IPS-18a (cell line): ENCODE results near the gene CDKL5.

ENCODE experiments used
- H3K27ac ChIP-seq: one replicate; pipeline ENCODE4 v1.5.1; 2013; ENCODE audit warnings: low read length
- H3K27me3 ChIP-seq: one replicate; pipeline ENCODE4 v1.6.1; 2013; ENCODE audit warnings: mild to moderate bottlenecking, low read length; ENCODE audit not compliant: control insufficient read depth, insufficient read depth
- H3K36me3 ChIP-seq: one replicate; pipeline ENCODE4 v1.6.1; 2013; ENCODE audit warnings: low read depth, low read length; ENCODE audit not compliant: control insufficient read depth
- H3K4me1 ChIP-seq: one replicate; pipeline ENCODE4 v1.6.1; 2013; ENCODE audit warnings: low read depth, low read length; ENCODE audit not compliant: control insufficient read depth
- H3K4me3 ChIP-seq: one replicate; pipeline ENCODE4 v1.5.1; 2013; ENCODE audit warnings: low read length
- H3K9ac ChIP-seq: one replicate; pipeline ENCODE4 v1.6.1; 2013; ENCODE audit warnings: mild to moderate bottlenecking, low read length, moderate library complexity
- H3K9me3 ChIP-seq: one replicate; pipeline ENCODE4 v1.6.1; 2013; ENCODE audit warnings: low read depth, low read length; ENCODE audit not compliant: control insufficient read depth

Gene CDKL5

DNA sequence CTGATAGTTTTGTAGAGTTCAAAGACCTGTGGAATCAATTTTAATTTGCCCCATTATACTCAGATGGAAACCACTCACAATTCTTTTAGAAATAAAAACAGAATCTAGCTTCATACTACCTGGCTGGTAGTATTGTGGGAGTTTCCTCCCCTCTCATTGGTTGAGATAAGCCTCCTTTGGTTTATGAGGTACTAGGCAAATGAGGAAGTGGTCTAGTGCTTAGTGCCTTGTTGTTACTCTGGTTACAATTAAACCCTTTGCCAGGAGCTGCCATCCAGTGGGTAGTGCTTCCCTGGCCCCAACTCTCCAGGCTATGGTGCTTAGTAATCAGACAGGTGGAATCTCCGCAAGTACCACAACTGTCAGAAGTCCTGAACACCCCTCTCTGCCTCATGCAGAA, 118.3 kb downstream of the CDKL5 start:
- Histone ChIP-seq H3K9me3 (peaks cover 17% of the 10 kb centered on the region), H3K27ac (no peak overlapping the region), H3K4me3 (no peak overlapping the region), H3K27me3 (no peaks in the 10 kb centered on the region), H3K9ac (no peak overlapping the region), H3K36me3 (no peaks in the 10 kb centered on the region), H3K4me1 (no peaks in the 10 kb centered on the region)

DNA sequence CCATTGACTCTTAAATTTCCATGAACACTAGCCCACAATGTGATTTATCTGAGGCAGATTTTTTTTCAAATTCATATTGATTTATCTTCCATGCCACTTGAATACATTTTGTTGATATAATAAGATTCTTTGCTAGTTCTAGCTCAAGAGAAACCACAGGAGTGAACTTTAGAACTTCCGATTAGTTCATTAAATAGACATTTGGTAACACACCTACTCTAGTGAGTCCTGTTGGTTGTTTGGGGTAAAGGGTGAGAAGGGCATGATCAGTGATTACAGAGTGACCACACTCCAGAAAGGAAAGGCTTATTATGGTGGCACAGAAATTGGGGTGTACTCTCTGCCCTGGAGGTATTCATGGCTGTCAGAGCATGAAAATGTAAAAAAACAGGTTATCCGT, 120.4 kb downstream of the CDKL5 start:
- H3K27me3 ChIP-seq, result no peaks in the 10 kb centered on the region
- H3K4me3 ChIP-seq, result no peak overlapping the region
- no peak overlapping the region for H3K27ac ChIP-seq
- H3K9me3 ChIP-seq, result peaks cover 17% of the 10 kb centered on the region
- H3K4me1 ChIP-seq, result peaks cover 8% of the 10 kb centered on the region
- no peaks in the 10 kb centered on the region for H3K36me3 ChIP-seq
- no peak overlapping the region for H3K9ac ChIP-seq

DNA sequence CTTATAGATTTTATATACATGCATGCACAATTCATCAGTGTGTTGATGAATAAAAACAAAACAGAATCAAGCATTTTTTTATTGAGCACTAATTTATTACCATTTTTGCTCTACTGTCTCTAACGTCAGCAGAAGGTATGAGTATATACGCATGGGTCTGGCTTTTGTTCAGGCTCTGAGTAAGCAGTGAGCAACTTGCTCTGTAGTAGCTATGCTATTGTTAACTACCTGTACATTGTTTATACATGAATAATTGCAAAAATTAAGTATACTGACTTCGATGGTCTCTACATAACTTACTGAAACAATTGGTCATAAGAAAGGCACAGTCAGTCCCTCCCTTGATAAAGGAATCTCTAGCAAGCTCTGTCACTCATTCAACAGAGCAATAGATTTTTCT, 123.6 kb downstream of the CDKL5 start:
- Histone ChIP-seq H3K4me1 (peaks cover 8% of the 10 kb centered on the region), H3K4me3 (no peak overlapping the region), H3K9ac (no peak overlapping the region), H3K36me3 (no peaks in the 10 kb centered on the region), H3K27me3 (no peaks in the 10 kb centered on the region), H3K27ac (no peak overlapping the region), H3K9me3 (peaks cover 8% of the 10 kb centered on the region)

DNA sequence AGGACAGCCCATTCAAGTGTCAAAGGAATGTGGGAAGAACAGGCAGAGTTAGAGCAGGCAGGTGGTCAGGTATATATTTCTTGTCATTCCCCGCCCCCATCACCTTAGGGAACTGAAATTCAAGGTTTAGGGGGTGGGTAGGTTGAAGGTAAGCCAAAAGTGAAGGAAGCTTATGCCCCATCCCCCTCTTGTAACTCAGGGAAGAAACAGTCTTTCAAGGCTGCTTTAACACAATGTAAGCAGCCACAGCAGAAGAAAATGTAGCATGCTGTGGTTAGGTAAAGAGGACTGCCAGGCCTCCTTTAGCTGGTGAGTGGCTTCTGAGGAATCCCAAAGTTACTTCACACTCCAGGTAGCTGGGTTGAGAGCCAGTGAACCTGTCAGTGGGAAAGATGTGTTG, 124.2 kb downstream of the CDKL5 start:
- Histone ChIP-seq H3K4me3 (no peak overlapping the region), H3K36me3 (no peaks in the 10 kb centered on the region), H3K4me1 (peaks cover 8% of the 10 kb centered on the region), H3K27me3 (no peaks in the 10 kb centered on the region), H3K27ac (no peak overlapping the region), H3K9ac (no peak overlapping the region), H3K9me3 (peaks cover 6% of the 10 kb centered on the region)

DNA sequence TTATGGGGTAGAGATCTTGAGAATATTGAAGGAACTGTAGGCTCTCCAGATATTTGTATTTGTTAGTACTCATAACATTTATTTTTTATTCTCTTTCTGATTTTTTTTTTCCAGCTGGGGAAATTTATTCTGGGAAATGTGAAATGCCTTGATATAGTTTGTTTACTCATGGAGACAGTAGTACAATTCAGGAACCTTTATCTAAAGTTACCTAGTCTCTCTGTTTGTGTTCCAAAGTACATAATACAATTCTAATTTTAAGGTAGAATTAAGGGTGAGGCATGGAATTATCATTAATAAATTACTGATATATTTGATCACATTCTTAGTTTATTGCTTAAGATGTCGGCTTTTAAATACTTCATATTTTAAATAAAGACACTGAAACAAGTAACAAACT, 132.5 kb downstream of the CDKL5 start:
- Histone ChIP-seq H3K4me1 (no peaks in the 10 kb centered on the region), H3K36me3 (no peaks in the 10 kb centered on the region), H3K9me3 (peaks cover 10% of the 10 kb centered on the region), H3K9ac (no peak overlapping the region), H3K4me3 (no peak overlapping the region), H3K27ac (no peak overlapping the region), H3K27me3 (no peaks in the 10 kb centered on the region)

DNA sequence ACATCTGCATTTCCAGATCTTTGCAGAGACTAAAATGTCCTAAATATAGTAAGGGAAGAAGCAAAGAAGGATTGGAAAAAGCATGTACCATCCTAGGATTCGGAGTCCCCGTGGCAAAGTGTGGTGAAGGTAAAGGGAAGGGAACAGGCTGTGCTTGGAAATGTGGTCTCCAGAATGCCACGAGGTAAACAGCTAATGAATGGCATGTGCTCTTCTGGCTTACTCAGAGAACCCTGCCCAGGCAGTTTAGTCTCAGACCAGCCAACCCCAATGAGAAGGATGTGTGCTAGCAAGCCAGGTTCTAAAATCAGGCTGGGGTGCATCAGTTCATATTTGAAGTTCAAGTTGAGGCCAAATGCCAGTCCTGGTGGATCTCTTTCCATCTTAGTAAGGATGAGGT, 133.4 kb downstream of the CDKL5 start:
- H3K27me3 ChIP-seq, result no peaks in the 10 kb centered on the region
- no peak overlapping the region for H3K27ac ChIP-seq
- H3K9ac ChIP-seq, result no peak overlapping the region
- H3K36me3 ChIP-seq, result no peaks in the 10 kb centered on the region
- peaks cover 11% of the 10 kb centered on the region for H3K9me3 ChIP-seq
- no peaks in the 10 kb centered on the region for H3K4me1 ChIP-seq
- no peak overlapping the region for H3K4me3 ChIP-seq

DNA sequence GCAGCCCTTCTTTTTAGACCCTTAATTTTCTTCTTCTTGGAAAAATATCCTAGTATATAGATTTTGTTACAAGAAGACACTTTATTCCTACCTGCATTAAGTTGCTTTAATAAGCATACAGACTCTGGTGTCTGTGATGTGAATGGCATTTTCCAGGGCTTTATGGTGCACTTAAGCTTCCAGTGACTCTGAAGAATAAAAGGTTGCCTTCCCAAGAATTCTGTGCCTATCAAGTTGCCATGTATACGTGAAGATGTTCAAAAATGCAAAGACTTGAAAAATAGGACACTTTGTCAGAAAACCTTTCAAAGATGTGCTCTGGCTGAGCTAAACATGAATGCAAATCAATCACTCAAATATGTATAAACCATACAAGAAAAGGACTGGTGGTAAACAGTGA, 135.6 kb downstream of the CDKL5 start:
- no peak overlapping the region for H3K9ac ChIP-seq
- no peaks in the 10 kb centered on the region for H3K27me3 ChIP-seq
- H3K9me3 ChIP-seq, result peaks cover 12% of the 10 kb centered on the region
- no peaks in the 10 kb centered on the region for H3K4me1 ChIP-seq
- H3K36me3 ChIP-seq, result no peaks in the 10 kb centered on the region
- no peak overlapping the region for H3K27ac ChIP-seq
- H3K4me3 ChIP-seq, result no peak overlapping the region

DNA sequence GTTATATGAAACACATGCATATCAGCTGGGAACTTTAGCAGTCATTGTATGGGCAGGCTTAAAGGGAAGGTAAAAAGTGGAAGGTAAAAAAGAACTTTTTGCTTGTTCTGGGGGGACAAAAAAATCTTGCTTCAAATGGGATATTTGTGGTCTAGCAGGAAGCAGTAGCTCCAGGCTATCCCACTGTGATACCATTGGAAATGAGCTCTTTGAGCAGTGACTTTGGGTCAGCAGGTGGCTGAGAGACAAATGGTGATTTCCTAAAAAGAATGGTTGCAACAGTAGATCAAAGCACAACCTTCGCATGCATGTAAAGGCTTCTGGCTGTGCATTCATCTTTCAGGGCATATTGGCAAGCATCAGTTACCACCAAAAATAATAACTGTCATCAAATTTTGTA, 140.3 kb downstream of the CDKL5 start:
- Histone ChIP-seq H3K36me3 (no peaks in the 10 kb centered on the region), H3K27ac (no peak overlapping the region), H3K9me3 (peaks cover 7% of the 10 kb centered on the region), H3K9ac (no peak overlapping the region), H3K4me3 (no peak overlapping the region), H3K27me3 (no peaks in the 10 kb centered on the region), H3K4me1 (no peaks in the 10 kb centered on the region)

DNA sequence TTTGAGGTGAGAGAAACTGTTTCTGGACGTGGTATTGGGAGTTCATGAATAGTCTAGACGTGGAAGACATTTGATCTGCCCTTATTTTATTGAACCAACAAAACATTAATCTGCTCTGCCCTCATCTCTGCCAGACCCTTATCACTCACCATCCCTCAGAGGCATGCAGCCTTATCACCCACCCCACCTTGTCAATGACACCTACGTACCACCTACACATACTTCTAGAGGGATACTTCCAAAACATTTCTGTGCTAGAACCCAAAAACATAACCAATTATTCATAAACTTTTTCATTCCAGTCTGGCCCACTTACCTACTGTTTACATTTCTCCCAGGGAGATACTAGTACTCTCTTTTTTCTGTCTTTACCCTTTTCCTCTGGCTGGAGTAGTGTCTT, 141.3 kb downstream of the CDKL5 start:
- H3K9ac ChIP-seq, result no peak overlapping the region
- H3K4me3 ChIP-seq, result no peak overlapping the region
- no peaks in the 10 kb centered on the region for H3K27me3 ChIP-seq
- no peaks in the 10 kb centered on the region for H3K4me1 ChIP-seq
- peaks cover 7% of the 10 kb centered on the region for H3K9me3 ChIP-seq
- no peak overlapping the region for H3K27ac ChIP-seq
- no peaks in the 10 kb centered on the region for H3K36me3 ChIP-seq

DNA sequence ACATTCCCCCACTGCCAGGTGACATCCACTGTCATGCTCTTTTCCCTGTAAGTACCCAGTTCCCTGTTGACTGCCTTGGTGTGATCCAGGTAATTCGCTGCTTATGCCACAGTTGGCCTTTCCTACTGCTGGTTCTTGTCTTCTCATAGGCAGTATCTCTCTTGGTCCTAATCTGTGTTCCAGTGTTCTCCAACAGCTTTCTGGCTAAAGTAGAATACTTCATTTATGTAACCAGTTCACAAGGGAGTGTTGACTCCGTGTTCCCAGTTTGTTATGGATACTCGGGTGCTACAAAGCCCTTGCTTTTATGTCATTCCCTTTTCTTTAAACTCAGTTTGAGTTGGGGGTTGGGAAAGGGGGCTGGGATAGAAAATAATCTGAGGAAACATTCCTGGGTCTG, 148.1 kb downstream of the CDKL5 start:
- H3K9ac ChIP-seq, result no peak overlapping the region
- no peaks in the 10 kb centered on the region for H3K36me3 ChIP-seq
- no peaks in the 10 kb centered on the region for H3K4me1 ChIP-seq
- peaks cover 17% of the 10 kb centered on the region for H3K9me3 ChIP-seq
- no peak overlapping the region for H3K4me3 ChIP-seq
- H3K27me3 ChIP-seq, result no peaks in the 10 kb centered on the region
- H3K27ac ChIP-seq, result no peak overlapping the region

DNA sequence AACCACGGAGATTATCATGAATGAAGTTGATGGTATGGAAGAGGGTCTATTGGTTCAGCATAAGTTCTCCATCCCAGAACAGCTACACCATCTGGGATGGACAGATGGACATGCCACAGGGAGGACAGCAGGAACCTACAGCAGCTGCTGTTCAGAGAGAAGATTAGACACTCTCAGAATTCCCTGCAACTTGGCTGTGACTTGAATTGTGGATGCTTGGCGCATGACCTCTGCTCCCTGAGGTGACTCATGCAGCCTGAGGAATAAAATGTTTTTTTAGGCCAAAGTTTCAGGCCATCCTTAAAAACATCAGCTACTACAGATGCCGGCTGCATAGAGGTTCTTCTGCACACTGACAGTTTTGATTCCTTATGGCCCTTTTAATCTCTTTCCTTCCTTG, 149.2 kb downstream of the CDKL5 start:
- Histone ChIP-seq H3K36me3 (no peaks in the 10 kb centered on the region), H3K9ac (no peak overlapping the region), H3K27ac (no peak overlapping the region), H3K9me3 (peaks cover 17% of the 10 kb centered on the region), H3K4me1 (no peaks in the 10 kb centered on the region), H3K27me3 (no peaks in the 10 kb centered on the region), H3K4me3 (no peak overlapping the region)

DNA sequence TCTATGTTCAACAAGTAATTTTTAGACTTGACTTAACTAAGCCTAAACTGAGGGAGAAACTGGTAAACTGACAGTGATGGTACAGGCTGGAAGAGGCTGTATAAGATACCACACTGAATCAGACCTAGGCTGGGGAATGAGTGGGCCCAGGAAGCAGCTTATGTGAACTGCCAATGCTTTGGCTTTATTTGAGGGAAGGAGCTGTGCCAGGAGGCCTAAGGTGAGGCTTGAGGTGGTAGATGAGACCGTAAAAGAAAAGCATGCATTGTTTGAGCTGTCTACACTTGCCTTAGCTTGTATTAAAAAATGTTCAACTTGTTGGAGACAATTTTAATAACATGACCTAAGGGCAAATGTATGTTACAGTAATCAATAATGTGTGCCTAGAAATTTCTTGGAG, 150.3 kb downstream of the CDKL5 start:
- no peaks in the 10 kb centered on the region for H3K27me3 ChIP-seq
- H3K4me1 ChIP-seq, result no peaks in the 10 kb centered on the region
- H3K36me3 ChIP-seq, result no peaks in the 10 kb centered on the region
- peaks cover 21% of the 10 kb centered on the region for H3K9me3 ChIP-seq
- no peak overlapping the region for H3K4me3 ChIP-seq
- no peak overlapping the region for H3K27ac ChIP-seq
- H3K9ac ChIP-seq, result no peak overlapping the region
